ENCODE results near the gene SCUBE1.

GRCh38 chr22:43338766-43339345, 4.3 kb downstream of the SCUBE1 start:
- no peak for TF ChIP-seq CTCF (conservative IDR thresholded peaks at IDR 0.05; ENCODE audit: low read length)
- TF ChIP-seq EZH2phosphoT487 (IDR thresholded peaks at IDR 0.05; ENCODE audit: borderline replicate concordance) = no peak

Data from Loucy (cell line).